H1 (cell line): Measurements from ENCODE around the gene TPRN. TPM values are rescaled to one million over a fixed set of nuclear protein-coding genes. Genes with fewer than 3 reads are reported as not detected.

Experiments used
- CTCF ChIP-seq, 3 experiments: IDR thresholded peaks; 1 replicate in 2 of 3; 2 replicates in 1 of 3; pipeline versions ENCODE4 v1.5.1 to v1.6.1; 2011; ENCODE audit warnings: low read length in 3 of 3, mild to moderate bottlenecking in 3 of 3, inconsistent platforms in 2 of 3, low read depth in 1 of 3, moderate library complexity in 1 of 3; ENCODE audit not compliant: insufficient read depth in 1 of 3; ENCODE audit errors: control extremely low read depth in 1 of 3
- MAX ChIP-seq: IDR thresholded peaks from 2 replicates; pipeline ENCODE4 v1.6.1; 2012; ENCODE audit warnings: inconsistent platforms
- SP4 ChIP-seq: IDR thresholded peaks from 2 replicates; pipeline ENCODE4 v1.6.1; 2012; ENCODE audit warnings: low read length, inconsistent platforms
- polyA plus RNA-seq, 7 experiments: library from polyadenylated mRNA; depleted of rRNA in 3 of 7; stranded (reverse) in 5 of 7; unstranded in 2 of 7; fragments of >200 nt in 5 of 7; fragments of 200-250 nt in 2 of 7; gene quantifications; 1 replicate in 5 of 7; 2 replicates in 1 of 7; 4 replicates in 1 of 7; pipeline versions ENCODE4 v1.2.1 to v1.2.3, GENCODE V29; 2011 to 2013; ENCODE audit warnings: missing spikeins in 2 of 7, mixed read lengths in 2 of 7
- total RNA-seq: library from RNA; stranded (reverse); fragmentation: NEBNext Ultra II Directional; extraction: Animal tissue kit (Norgen Biotek cat#: 25700); gene quantifications from 2 replicates; pipeline ENCODE4 v1.2.1, GENCODE V29; 2021

Gene TPRN
- total and polyA plus RNA-seq, 2 of the 8 experiments (the other 6 are each of a cell fraction or from before 2014, with no cell fraction given): 9.7 to 23.2 TPM

GRCh38 chr9:137188490-137189296, 11.8 kb downstream of the TPRN start, which contains the start of the genes ANAPC2 and SSNA1 (continued):
- TF ChIP-seq CTCF (IDR thresholded peaks at IDR 0.05; ENCODE audit: control extremely low read depth in 1 of 3, insufficient read depth in 1 of 3, low read depth in 1 of 3, low read length in 3 of 3) (peak in 2 of 3 experiments; percentile 37 to 57; a peak in 3 of 4 replicates), SP4 (peak; percentile 81; the same call in 1 of the 2 replicates), MAX (peak; percentile 94)
